HG02571 (cell line): ENCODE measurements around the gene TNFAIP8.
A peak's percentile ranks its signal among the peaks of the same experiment; 100 is the strongest.

Source experiments
- ATAC-seq: cut with Tn5 transposase; IDR thresholded peaks from one replicate; pipeline ENCODE4 v1.9.1; 2021; ENCODE audit warnings: mild to moderate bottlenecking, moderate library complexity; ENCODE audit not compliant: unreplicated experiment

Gene TNFAIP8

GRCh38 chr5:119355685-119356611 is at the start of gene TNFAIP8:
Gene TNFAIP8, plus strand, starts transcription at chr5:119356019. Its CDS starts 72 bp downstream, at chr5:119356091.
- peak; percentile 46 for ATAC-seq

DNA sequence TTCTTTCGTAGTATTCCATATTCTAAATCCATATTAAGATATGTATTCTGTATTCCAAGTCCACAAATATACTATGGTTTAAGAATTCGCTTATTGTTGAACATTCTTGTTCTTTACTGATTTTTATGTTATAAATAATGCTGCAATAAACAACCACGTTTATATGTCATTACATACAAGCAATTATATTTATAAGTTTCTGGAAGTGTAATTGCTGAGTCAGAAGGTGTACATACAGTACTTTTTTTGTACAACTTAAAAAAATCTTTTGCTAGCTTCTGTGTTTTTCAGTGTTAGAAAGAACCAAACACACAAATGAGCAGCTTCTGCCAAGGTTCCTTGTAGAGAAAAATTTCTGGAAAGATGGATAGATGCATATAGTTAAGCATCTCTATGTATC is 48.6 kb upstream of the TNFAIP8 start:
- no peak for ATAC-seq

GRCh38 chr5:119309326-119309725 is 46.5 kb upstream of the TNFAIP8 start:
- no peak for ATAC-seq

DNA sequence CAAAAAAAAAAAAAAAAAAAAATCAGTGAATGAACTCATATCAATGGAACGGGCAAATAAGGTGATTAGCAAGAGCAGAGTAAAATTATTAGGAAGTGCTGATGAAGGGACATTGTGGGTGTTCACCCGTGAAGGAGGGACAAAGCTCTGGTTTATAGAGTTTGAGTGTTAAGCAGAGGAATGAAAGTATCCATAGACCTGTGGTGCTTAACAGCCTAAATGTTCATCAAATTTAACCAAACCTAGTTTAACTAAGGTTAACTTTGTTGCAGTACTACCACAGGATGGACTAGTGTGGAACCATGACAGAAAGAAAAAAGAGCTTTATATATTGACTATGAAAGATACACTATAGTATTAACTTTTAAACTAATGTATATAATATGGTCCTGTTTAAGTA is 44.1 kb upstream of the TNFAIP8 start:
- no peak for ATAC-seq

DNA sequence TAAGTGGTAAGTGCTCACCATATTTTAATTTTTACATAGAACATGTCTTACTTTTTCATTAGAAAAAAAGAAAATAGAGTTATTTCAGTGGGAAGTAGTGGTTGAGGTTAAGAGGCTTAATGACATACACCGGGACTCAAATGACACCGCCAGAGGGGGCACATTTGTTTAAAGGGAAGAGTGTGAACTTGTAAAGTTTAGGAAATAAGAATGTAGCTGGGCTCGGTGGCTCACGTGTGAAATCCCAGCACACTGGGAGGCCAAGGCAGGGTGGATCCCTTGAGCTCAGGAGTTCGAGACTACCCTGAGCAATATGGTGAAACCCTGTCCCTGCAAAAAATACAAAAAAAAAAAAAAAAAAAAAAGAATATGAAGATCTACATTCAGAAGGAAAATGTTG is 43.4 kb upstream of the TNFAIP8 start:
- no peak for ATAC-seq

GRCh38 chr5:119313197-119313596 is 42.6 kb upstream of the TNFAIP8 start:
- ATAC-seq, result no peak

DNA sequence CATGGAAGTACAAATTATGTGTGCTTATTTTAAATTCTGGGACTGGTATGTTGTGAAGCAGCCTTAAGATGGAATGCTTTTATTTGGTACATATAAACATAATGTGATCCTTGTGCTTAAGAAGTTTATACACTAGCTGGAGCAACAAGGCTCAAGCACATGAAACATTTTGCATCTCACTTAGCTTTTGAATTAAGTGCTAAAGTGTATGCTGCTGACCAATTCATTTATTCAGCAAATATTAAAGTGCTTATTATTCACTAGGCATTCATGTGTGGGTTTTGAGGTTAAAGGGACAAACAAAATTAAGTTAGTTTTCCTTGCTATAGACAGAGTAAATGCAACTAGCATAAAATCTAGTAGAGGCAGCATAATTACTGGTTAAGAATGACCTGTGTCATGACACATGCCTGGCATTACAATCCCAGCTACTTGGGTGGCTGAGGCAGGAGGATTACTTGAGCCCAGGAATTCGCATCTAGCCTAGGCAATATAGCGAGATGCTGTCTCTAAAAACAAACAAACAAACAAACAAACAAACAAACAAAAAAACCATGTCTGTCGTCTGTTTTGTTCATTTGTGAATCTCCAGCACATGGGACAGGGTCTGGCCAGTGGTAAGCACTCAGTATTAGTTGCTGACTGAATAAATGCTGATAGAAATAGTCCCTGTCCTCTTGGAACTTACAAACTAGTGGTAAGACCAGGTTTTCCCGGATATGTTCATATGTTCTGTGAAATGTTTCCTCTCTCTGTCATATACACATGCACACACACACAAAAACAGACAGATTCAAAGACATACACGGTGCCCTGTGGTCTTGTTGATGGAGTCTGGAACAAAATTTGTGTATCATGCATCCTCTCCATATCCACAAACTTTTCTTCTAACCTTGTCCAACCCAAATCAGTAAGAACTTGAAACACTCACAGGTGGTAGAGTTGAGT is 41.9 kb upstream of the TNFAIP8 start:
- ATAC-seq, result no peak

GRCh38 chr5:119315516-119315949 is 40.3 kb upstream of the TNFAIP8 start:
- ATAC-seq, result peak; percentile 70

- ATAC-seq, result no peak
Measured at GRCh38 chr5:119316086-119316485, 39.7 kb upstream of the TNFAIP8 start.

GRCh38 chr5:119316906-119317305 is 38.9 kb upstream of the TNFAIP8 start:
- no peak for ATAC-seq

GRCh38 chr5:119318256-119318894 is 37.4 kb upstream of the TNFAIP8 start:
- ATAC-seq, result no peak

GRCh38 chr5:119319401-119319800 is 36.4 kb upstream of the TNFAIP8 start:
- ATAC-seq, result no peak

GRCh38 chr5:119319890-119320289 is 35.9 kb upstream of the TNFAIP8 start:
- no peak for ATAC-seq

- ATAC-seq, result no peak
Measured at GRCh38 chr5:119321569-119322311, 34.1 kb upstream of the TNFAIP8 start.

- ATAC-seq, result no peak
Measured at GRCh38 chr5:119322312-119322947, 33.4 kb upstream of the TNFAIP8 start.

DNA sequence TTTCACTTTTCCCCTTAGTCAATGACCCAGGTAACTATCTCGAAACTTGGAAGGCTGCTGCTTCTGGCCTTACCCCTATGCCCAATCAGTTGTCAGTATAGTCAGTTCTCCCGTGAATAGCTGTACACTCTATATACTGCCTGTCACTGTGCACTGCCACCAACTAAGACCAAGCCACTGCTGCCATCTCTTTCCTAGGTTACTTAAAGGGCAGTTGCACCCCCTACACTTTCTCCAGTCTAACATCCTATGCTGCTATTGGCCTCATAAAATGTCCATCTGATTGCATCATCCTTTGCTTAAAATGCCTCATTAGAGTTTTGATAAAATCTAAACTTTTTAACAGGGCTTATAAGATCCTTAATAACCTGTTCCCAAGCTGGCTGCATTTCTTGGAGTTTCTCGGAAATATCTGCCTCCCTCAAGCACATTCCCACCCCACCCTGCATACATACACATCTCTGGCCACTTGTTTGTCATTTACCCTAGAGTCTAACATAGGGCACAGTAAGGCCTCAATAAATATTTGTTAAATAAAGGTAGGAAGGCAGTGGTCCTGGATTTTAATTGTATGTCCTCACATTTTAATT is 32.8 kb upstream of the TNFAIP8 start:
- ATAC-seq, result no peak

DNA sequence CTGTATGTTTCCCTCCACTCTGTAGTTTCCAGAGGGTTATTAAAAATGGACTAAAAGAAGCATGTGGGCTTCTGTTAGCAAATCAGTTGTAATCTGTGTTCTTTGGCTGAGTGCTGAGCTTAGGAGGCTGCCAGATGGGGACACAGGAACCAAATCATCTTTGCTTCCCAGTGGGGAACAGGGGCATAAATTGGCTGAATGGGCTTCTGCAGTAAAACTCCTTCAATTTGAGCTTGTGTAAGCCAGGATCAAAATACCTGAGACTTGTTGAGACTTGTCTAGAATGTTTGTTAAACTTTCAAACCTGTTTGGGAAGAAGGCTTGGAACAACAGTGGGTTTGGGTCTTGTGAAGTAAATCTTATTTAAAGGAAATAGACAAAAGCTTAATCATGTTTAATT is 32.2 kb upstream of the TNFAIP8 start:
- no peak for ATAC-seq

- no peak for ATAC-seq
Measured at GRCh38 chr5:119324842-119325241, 31.0 kb upstream of the TNFAIP8 start.

DNA sequence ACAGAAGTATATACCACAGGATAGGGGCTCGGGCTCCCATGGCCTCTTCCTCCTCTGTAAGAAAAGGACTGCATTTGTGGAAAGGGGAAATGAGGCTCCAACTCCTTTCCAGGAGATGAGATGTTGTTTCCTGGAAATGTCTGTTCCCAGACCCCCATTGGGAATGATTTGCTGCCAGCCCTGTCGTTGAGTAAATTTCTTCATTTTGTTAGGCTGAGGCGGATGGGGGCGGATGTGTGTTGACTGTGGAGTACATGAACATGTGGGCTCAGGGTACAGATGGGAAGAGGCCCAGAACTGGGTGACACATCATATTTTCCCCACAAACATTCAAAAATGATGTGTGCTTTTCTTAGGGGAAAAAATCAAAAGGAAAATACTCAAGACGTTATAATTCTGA is 28.8 kb upstream of the TNFAIP8 start:
- ATAC-seq, result no peak
